HFF-Myc (cell line): ENCODE results near the gene CEBPA.

ENCODE experiments used
- DNase-seq: peaks from one replicate; pipeline ENCODE4 v3.0.0-alpha.2; 2011; ENCODE audit warnings: low read depth; ENCODE audit errors: extremely low read depth
- H3K4me3 ChIP-seq: replicated peaks from 2 replicates; pipeline ENCODE4 v1.5.1; 2011; ENCODE audit warnings: low read depth, mild to moderate bottlenecking, control low read depth, low read length
- CTCF ChIP-seq: IDR thresholded peaks from 2 replicates; pipeline ENCODE4 v1.5.1; 2012; ENCODE audit warnings: mild to moderate bottlenecking, low read depth, low read length, control low read depth; ENCODE audit errors: missing control alignments

The CEBPA gene

GRCh38 chr19:33286899-33287298, 15.4 kb downstream of the CEBPA start:
- no peak for TF ChIP-seq CTCF
- no peak overlapping the region for H3K4me3 ChIP-seq
- DNase-seq = no peak

GRCh38 chr19:33285441-33285927, 16.9 kb downstream of the CEBPA start:
- no peak for TF ChIP-seq CTCF
- DNase-seq = no peak
- no peak overlapping the region for H3K4me3 ChIP-seq

- TF ChIP-seq CTCF = no peak
- DNase-seq = no peak
These were observed 17.6 kb downstream of the CEBPA start for GRCh38 chr19:33284756-33285155.

GRCh38 chr19:33284146-33284643, 18.1 kb downstream of the CEBPA start:
- DNase-seq = no peak
- no peak for TF ChIP-seq CTCF
- H3K4me3 ChIP-seq = no peak overlapping the region

More at GRCh38 chr19:33284756-33285155, 17.6 kb downstream of the CEBPA start:
- no peak overlapping the region for H3K4me3 ChIP-seq

GRCh38 chr19:33283589-33283988, 18.7 kb downstream of the CEBPA start:
- no peak for DNase-seq
- TF ChIP-seq CTCF = no peak
- H3K4me3 ChIP-seq = no peak overlapping the region

- no peak overlapping the region for H3K4me3 ChIP-seq
- no peak for TF ChIP-seq CTCF
- no peak for DNase-seq
These were observed 20.2 kb downstream of the CEBPA start for GRCh38 chr19:33282036-33282671.

- no peak overlapping the region for H3K4me3 ChIP-seq
- no peak for DNase-seq
- no peak for TF ChIP-seq CTCF
These were observed 20.9 kb downstream of the CEBPA start for GRCh38 chr19:33281296-33281926.
